GM12878 (cell line): ENCODE results near the gene ATP1A1. TPM values are rescaled to one million over a fixed set of nuclear protein-coding genes. Genes with fewer than 3 reads are reported as not detected.

ENCODE experiments used
- DPF2 ChIP-seq: fragments of 450-650 bp; IDR thresholded peaks from 2 replicates; pipeline ENCODE4 v1.6.1; 2017; ENCODE audit warnings: mild to moderate bottlenecking
- ETV6 ChIP-seq, 2 experiments: fragments of 450-650 bp in 1 of 2; IDR thresholded peaks in 1 of 2; conservative IDR thresholded peaks in 1 of 2; 2 replicates each; pipeline ENCODE4 v1.6.1; 2014; ENCODE audit warnings: antibody characterized with exemption in 1 of 2, borderline replicate concordance in 1 of 2, low read depth in 1 of 2, mild to moderate bottlenecking in 1 of 2, moderate library complexity in 1 of 2
- IKZF1 ChIP-seq: fragments of 450-650 bp; conservative IDR thresholded peaks from 2 replicates; pipeline ENCODE4 v1.6.1; 2017; ENCODE audit warnings: antibody characterized with exemption, mild to moderate bottlenecking
- NFYB ChIP-seq: IDR thresholded peaks from 2 replicates; pipeline ENCODE4 v1.6.1; 2011; ENCODE audit warnings: low read depth, mild to moderate bottlenecking, low read length, improper control_type of control experiment, moderate library complexity; ENCODE audit not compliant: insufficient read depth
- PAX5 ChIP-seq: IDR thresholded peaks from 2 replicates; pipeline ENCODE4 v1.6.1; 2011; ENCODE audit warnings: low read depth, low read length, borderline replicate concordance
- PAX8 ChIP-seq: fragments of 450-650 bp; IDR thresholded peaks from 2 replicates; pipeline ENCODE4 v1.6.1; 2017; ENCODE audit warnings: mild to moderate bottlenecking, moderate library complexity
- PML ChIP-seq: IDR thresholded peaks from 2 replicates; pipeline ENCODE4 v1.6.1; 2012; ENCODE audit warnings: low read length, inconsistent platforms
- POU2F2 ChIP-seq: IDR thresholded peaks from 3 replicates; pipeline ENCODE4 v1.6.1; 2011; ENCODE audit warnings: low read depth, mild to moderate bottlenecking, low read length, borderline replicate concordance
- ZBTB4 ChIP-seq: fragments of 450-650 bp; formaldehyde crosslinking; IDR thresholded peaks from 2 replicates; pipeline ENCODE4 v1.4.0; 2022; ENCODE audit warnings: mild to moderate bottlenecking, moderate library complexity
- ZNF687 ChIP-seq: fragments of 450-650 bp; IDR thresholded peaks from 2 replicates; pipeline ENCODE4 v1.6.1; 2017; ENCODE audit warnings: mild to moderate bottlenecking, moderate library complexity
- ZSCAN29 ChIP-seq: fragments of 450-650 bp; IDR thresholded peaks from 2 replicates; pipeline ENCODE4 v1.6.1; 2017; ENCODE audit warnings: mild to moderate bottlenecking, moderate library complexity
- polyA plus RNA-seq, 11 experiments: library from polyadenylated mRNA; depleted of rRNA in 4 of 11; unstranded in 6 of 11; stranded (reverse) in 5 of 11; fragments of >200 nt; fragmentation: Nextera tagmentation in 4 of 11; fragmentation: Illumina TruSeq in 1 of 11; extraction: Ambion mirVana in 4 of 11; extraction: Trizol in 1 of 11; gene quantifications; 1 replicate in 1 of 11; 2 replicates in 10 of 11; pipeline versions ENCODE4 v1.2.1 to v1.2.3, GENCODE V29; 2011 to 2016; ENCODE audit warnings: inconsistent platforms in 2 of 11, missing spikeins in 2 of 11, low read depth in 1 of 11
- total RNA-seq, 4 experiments: library from RNA; depleted of rRNA in 3 of 4; stranded (reverse); fragments of >200 nt in 3 of 4; fragmentation: Illumina TruSeq in 1 of 4; extraction: Trizol in 1 of 4; gene quantifications; 2 replicates each; pipeline versions ENCODE4 v1.2.1 to v1.2.3, GENCODE V29; 2013 to 2021
- TF ChIP-seq, protein P1 (sequence below): IDR thresholded peaks from 2 replicates; pipeline ENCODE4 v1.6.1; 2011; ENCODE audit warnings: low read depth, low read length, improper control_type of control experiment, borderline replicate concordance
- TF ChIP-seq, protein P2 (sequence below): fragments of 450-650 bp; IDR thresholded peaks from 2 replicates; pipeline ENCODE4 v1.6.1; 2016; ENCODE audit warnings: mild to moderate bottlenecking

Gene ATP1A1
- total and polyA plus RNA-seq, 10 of the 15 experiments (the other 5 are each of a cell fraction or from before 2014, with no cell fraction given) = 113 to 566 (median 313) TPM

GRCh38 chr1:116411784-116412479, 38.9 kb downstream of the ATP1A1 start (continued):
- TF ChIP-seq, protein P1, sequence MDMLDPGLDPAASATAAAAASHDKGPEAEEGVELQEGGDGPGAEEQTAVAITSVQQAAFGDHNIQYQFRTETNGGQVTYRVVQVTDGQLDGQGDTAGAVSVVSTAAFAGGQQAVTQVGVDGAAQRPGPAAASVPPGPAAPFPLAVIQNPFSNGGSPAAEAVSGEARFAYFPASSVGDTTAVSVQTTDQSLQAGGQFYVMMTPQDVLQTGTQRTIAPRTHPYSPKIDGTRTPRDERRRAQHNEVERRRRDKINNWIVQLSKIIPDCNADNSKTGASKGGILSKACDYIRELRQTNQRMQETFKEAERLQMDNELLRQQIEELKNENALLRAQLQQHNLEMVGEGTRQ = no peak
- no peak for TF ChIP-seq NFYB
- no peak for TF ChIP-seq ETV6 (conservative IDR thresholded peaks at IDR 0.05 in 1 of 2, IDR thresholded peaks at IDR 0.05 in 1 of 2; ENCODE audit: borderline replicate concordance in 1 of 2, low read depth in 1 of 2)
- no peak for TF ChIP-seq POU2F2
- no peak for TF ChIP-seq DPF2
- no peak for TF ChIP-seq PML
- no peak for TF ChIP-seq IKZF1
- no peak for TF ChIP-seq PAX5
- TF ChIP-seq, protein P2, sequence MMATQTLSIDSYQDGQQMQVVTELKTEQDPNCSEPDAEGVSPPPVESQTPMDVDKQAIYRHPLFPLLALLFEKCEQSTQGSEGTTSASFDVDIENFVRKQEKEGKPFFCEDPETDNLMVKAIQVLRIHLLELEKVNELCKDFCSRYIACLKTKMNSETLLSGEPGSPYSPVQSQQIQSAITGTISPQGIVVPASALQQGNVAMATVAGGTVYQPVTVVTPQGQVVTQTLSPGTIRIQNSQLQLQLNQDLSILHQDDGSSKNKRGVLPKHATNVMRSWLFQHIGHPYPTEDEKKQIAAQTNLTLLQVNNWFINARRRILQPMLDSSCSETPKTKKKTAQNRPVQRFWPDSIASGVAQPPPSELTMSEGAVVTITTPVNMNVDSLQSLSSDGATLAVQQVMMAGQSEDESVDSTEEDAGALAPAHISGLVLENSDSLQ = no peak
- no peak for TF ChIP-seq ZBTB4 (CRISPR knock-in tag)
- TF ChIP-seq ZSCAN29 = no peak
- no peak for TF ChIP-seq PAX8
- TF ChIP-seq ZNF687 = no peak
- TF ChIP-seq, all 136 proteins: peak for 0
